ENCODE results near the gene CFAP206. TPM values are rescaled to one million over a fixed set of nuclear protein-coding genes. Genes with fewer than 3 reads are reported as not detected.

Gene CFAP206
- total RNA-seq, 5 donors from 2014 or later (not counting 1 experiment from before 2014, with no cell fraction given), result 0.35 TPM; not detected in 4

Other genes starting within 250 kb of the CFAP206 start
- gene SMIM8, start 85.4 kb upstream of the CFAP206 start, total RNA-seq, result 10 to 100 TPM in 3 of 5 donors, 1 to 10 TPM in 2; 8.6 to 12.4 (median 11.0) TPM
- gene GJB7, start 78.7 kb upstream of the CFAP206 start, total RNA-seq, result under 1 TPM in 1 of 5 donors, not detected in 4; 0.10 TPM
- 1 to 10 TPM; 2.6 to 4.5 (median 3.3) TPM for gene C6orf163, start 63.2 kb upstream of the CFAP206 start, total RNA-seq
- 10 to 100 TPM; 11.2 to 18.9 (median 18.7) TPM for gene SLC35A1, start 65.0 kb downstream of the CFAP206 start, total RNA-seq
- 10 to 100 TPM; 27.5 to 31.4 (median 28.4) TPM for gene RARS2, start 182.0 kb downstream of the CFAP206 start, total RNA-seq
- gene ORC3, start 182.2 kb downstream of the CFAP206 start, total RNA-seq, result 10 to 100 TPM; 15.9 to 20.9 (median 20.4) TPM

Data from T-cell (primary cell).